MCF 10A (cell line): ENCODE measurements around the gene NLRC3. TPM values are rescaled to one million over a fixed set of nuclear protein-coding genes. Genes with fewer than 3 reads are reported as not detected.

ENCODE experiments used
- BruUV-seq: library from RNA; stranded (reverse); fragments of 400-500 nt; replicated peaks from 2 replicates; lab custom pipeline; 2021; lab: Mats Ljungman, UMichigan
- CTCF ChIA-PET: fragments of 300-600 bp; sonication (Branson Sonifier 250); formaldehyde crosslinking; extraction: SDS; loops from one replicate; lab custom pipeline; 2021; ENCODE audit warnings: antibody characterized with exemption, inconsistent platforms; lab: Yijun Ruan, JAX
- POLR2A ChIA-PET: fragments of 300-600, 350-650 bp; sonication (Branson Sonifier 250); formaldehyde crosslinking; extraction: SDS; loops from one replicate; lab custom pipeline; 2020; ENCODE audit warnings: antibody characterized with exemption, inconsistent platforms; lab: Yijun Ruan, JAX
- DNase-seq: peaks from one replicate; pipeline ENCODE4 v3.0.0-alpha.2; 2018; ENCODE audit not compliant: unreplicated experiment
- H3K27ac Mint-ChIP-seq: one replicate; pipeline ENCODE4 v1.8.0; 2022; ENCODE audit warnings: mild to moderate bottlenecking, low read depth, mixed read lengths; ENCODE audit not compliant: unreplicated experiment
- H3K27me3 Mint-ChIP-seq: one replicate; pipeline ENCODE4 v1.8.0; 2022; ENCODE audit warnings: mixed read lengths; ENCODE audit not compliant: insufficient read depth, unreplicated experiment
- H3K36me3 Mint-ChIP-seq: one replicate; pipeline ENCODE4 v1.8.0; 2022; ENCODE audit warnings: mild to moderate bottlenecking, moderate library complexity, mixed read lengths; ENCODE audit not compliant: insufficient read depth, unreplicated experiment
- H3K4me1 Mint-ChIP-seq: one replicate; pipeline ENCODE4 v1.8.0; 2022; ENCODE audit warnings: mixed read lengths; ENCODE audit not compliant: insufficient read depth, unreplicated experiment
- H3K4me3 Mint-ChIP-seq: one replicate; pipeline ENCODE4 v1.8.0; 2022; ENCODE audit warnings: mild to moderate bottlenecking, moderate library complexity, mixed read lengths; ENCODE audit not compliant: unreplicated experiment
- H3K9me3 Mint-ChIP-seq: one replicate; pipeline ENCODE4 v1.8.0; 2022; ENCODE audit warnings: mixed read lengths; ENCODE audit not compliant: unreplicated experiment
- intact Hi-C: fragments of 100-400 bp; cut with micrococcal nuclease; formaldehyde crosslinking; loops from 2 replicates; pipeline ENCODE4 v1.14.1; 2022
- total RNA-seq: library from RNA; stranded (reverse); gene quantifications from 2 replicates; pipeline ENCODE4 v1.2.3, GENCODE V29; 2022
- TF ChIP-seq, protein P1 (sequence below): fragments of 200-600 bp; IDR thresholded peaks from one replicate; pipeline ENCODE4 v1.8.0; 2022; ENCODE audit warnings: antibody characterized with exemption, mild to moderate bottlenecking; ENCODE audit not compliant: unreplicated experiment

Gene NLRC3
- total RNA-seq, 1 experiment from 2014 or later: not detected

DNA sequence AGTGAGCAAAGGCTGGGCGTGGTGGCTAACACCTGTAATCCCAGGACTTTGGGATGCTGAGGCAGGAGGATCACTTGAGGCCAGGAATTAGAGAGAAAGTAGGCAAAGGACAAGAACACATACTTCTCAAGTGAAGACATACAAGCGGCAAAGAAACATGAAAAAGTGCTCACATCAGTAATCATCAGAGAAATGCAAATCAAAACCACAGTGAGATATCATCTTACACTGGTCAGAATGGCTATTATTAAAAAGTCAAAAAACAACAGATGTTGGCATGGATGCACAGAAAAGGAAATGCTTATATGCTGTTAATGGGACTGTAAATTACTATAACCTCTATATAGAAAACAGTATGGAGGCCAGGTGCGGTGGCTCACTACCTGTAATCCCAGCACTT lies 46.4 kb upstream of the NLRC3 start:
- Mint-ChIP-seq H3K9me3 (no peaks in the 10 kb centered on the region), H3K36me3 (no peaks in the 10 kb centered on the region), H3K4me3 (no peak overlapping the region), H3K4me1 (peaks cover 5% of the 10 kb centered on the region), H3K27me3 (no peaks in the 10 kb centered on the region), H3K27ac (no peak overlapping the region)
- ChIA-PET CTCF (interaction anchor here (0.7 kb wide), 1 partner anchor 30 kb away, joined by 3 read pairs; no protein-coding TSS in a partner anchor), POLR2A (no interaction called here)
- intact Hi-C loops: no loop called here
- DNase-seq: no peak
- TF ChIP-seq, protein P1, sequence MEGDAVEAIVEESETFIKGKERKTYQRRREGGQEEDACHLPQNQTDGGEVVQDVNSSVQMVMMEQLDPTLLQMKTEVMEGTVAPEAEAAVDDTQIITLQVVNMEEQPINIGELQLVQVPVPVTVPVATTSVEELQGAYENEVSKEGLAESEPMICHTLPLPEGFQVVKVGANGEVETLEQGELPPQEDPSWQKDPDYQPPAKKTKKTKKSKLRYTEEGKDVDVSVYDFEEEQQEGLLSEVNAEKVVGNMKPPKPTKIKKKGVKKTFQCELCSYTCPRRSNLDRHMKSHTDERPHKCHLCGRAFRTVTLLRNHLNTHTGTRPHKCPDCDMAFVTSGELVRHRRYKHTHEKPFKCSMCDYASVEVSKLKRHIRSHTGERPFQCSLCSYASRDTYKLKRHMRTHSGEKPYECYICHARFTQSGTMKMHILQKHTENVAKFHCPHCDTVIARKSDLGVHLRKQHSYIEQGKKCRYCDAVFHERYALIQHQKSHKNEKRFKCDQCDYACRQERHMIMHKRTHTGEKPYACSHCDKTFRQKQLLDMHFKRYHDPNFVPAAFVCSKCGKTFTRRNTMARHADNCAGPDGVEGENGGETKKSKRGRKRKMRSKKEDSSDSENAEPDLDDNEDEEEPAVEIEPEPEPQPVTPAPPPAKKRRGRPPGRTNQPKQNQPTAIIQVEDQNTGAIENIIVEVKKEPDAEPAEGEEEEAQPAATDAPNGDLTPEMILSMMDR: no peak
- no TSS peak for BruUV-seq

DNA sequence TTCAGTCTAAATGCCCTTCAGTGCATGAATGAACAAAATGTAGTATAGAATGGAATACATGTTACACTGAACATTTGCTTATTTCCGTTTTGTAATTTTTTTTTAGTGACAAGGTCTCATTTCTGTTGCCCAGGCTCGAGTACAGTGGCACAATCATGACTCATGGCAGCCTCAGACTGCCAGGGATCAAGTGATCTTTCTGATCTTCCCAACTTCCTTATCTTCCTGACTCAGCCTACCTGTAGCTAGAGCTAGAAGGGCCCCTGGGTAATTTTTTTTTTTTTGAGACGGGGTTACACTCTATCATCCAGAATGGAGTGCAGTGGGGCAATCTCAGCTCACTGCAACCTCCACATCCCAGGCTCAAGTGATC lies 41.6 kb upstream of the NLRC3 start:
- TF ChIP-seq, protein P1: no peak
- no peaks in the 10 kb centered on the region for H3K36me3 Mint-ChIP-seq
- H3K9me3 Mint-ChIP-seq: no peaks in the 10 kb centered on the region
- DNase-seq: peak; percentile 52
- intact Hi-C loops: no loop called here
- ChIA-PET POLR2A (no interaction called here), CTCF (no interaction called here)
- BruUV-seq: no TSS peak
- H3K27me3 Mint-ChIP-seq: no peaks in the 10 kb centered on the region
- H3K27ac Mint-ChIP-seq: peak overlapping the region; percentile 75
- peaks cover 22% of the 10 kb centered on the region for H3K4me1 Mint-ChIP-seq
- no peak overlapping the region for H3K4me3 Mint-ChIP-seq

DNA sequence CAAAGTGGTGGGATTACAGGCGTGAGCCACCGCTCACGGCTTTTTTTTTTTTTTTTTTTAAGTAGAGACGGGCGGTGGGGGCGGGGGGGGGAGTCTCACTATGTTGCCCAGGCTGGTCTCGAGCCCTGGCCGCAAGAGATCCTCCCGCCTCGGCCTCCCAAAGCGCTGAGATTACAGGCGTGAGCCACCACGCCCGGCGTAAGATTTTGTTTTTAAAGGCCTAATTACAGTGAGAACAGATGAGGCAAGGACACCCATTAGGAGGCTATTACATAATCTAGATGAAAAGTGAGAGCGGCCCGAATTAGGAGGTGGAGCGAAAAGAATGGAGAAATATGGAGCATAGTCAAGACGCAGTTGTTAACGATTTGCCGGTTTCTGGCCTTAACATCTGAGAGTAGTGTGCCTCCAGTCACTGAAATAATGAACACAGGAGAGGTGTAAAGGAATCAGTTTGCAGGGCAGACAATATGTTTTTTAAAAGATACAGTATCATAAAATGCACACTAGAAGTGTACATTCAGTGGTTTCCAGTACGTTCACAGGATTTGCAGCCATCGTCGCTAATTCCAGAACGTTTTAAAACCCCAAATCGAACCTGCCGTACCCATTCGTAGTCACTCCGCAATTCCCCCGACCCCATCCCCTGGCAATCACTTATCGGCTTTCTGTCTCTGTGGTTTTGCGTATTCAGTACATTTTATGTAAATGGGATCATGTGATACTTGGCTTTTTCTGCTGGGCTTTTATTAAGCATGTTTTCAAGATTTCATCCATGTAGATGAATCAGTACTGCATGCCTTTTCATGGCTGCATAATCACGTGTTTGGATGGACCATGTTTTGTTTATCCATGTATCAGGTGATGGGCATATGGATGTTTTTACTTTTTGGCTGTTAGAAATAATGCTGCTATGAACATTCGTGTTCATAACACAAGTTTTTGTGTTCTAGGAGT lies 35.6 kb upstream of the NLRC3 start:
- no peaks in the 10 kb centered on the region for H3K36me3 Mint-ChIP-seq
- CTCF ChIA-PET: interaction anchor here (0.6 to 0.7 kb wide), 3 partner anchors 33 to 703 kb away, joined by 3 to 5 read pairs (median 3); partner anchors contain the start of gene GLIS2
- DNase-seq: no peak
- TF ChIP-seq, protein P1: no peak
- H3K4me1 Mint-ChIP-seq: peaks cover 32% of the 10 kb centered on the region
- H3K27ac Mint-ChIP-seq: peak overlapping the region; percentile 93
- no TSS peak for BruUV-seq
- intact Hi-C loops: no loop called here
- H3K9me3 Mint-ChIP-seq: no peaks in the 10 kb centered on the region
- H3K4me3 Mint-ChIP-seq: peak overlapping the region; percentile 100
- POLR2A ChIA-PET: interaction anchor here (0.5 to 1.2 kb wide), 6 partner anchors 37 to 454 kb away, joined by 3 to 7 read pairs (median 4); partner anchors contain the start of genes TRAP1 and ZNF263
- no peaks in the 10 kb centered on the region for H3K27me3 Mint-ChIP-seq
